ENCODE data around the gene ARPP21. TPM values are rescaled to one million over a fixed set of nuclear protein-coding genes. Genes with fewer than 3 reads are reported as not detected.
A peak's percentile ranks its signal among the peaks of the same experiment; 100 is the strongest.

Gene ARPP21
- polyA plus RNA-seq, 1 donor = 2.7 TPM

DNA sequence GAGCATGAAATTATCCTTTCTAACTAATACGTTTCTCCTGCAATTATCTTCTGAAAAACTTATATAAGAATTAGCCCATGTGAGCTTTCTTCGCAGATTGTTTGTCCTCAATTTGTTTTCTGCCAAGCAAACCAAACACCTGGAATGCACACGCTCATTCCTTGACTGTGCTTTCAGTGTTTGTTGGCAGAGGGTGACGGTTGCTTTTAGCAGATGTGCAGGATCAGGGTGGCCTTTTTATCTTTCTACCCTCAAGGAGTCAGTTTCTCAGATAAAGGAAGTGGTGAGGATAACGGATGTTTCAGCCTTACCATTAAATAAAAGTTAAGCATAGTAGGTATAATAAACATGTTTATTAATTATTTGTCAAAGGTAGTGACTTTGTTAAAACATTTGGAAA is 15.2 kb downstream of the ARPP21 start:
- Histone ChIP-seq H3K27ac (ENCODE audit: low read length) (no peak overlapping the region), H3K4me1 (ENCODE audit: control insufficient read depth, insufficient read depth, low read length) (no peaks in the 10 kb centered on the region), H3K27me3 (ENCODE audit: control insufficient read depth, insufficient read depth, low read length) (no peaks in the 10 kb centered on the region), H3K36me3 (ENCODE audit: control insufficient read depth, insufficient read depth, low read length) (no peaks in the 10 kb centered on the region), H3K4me3 (ENCODE audit: low read length) (no peak overlapping the region), H3K9me3 (ENCODE audit: control insufficient read depth, low read depth, low read length) (no peaks in the 10 kb centered on the region)
- DNase-seq = no peak
- no CpG with 5 or more reads among the region's 5 CpGs for WGBS (ENCODE audit: insufficient coverage, low lambda C conversion rate)

DNA sequence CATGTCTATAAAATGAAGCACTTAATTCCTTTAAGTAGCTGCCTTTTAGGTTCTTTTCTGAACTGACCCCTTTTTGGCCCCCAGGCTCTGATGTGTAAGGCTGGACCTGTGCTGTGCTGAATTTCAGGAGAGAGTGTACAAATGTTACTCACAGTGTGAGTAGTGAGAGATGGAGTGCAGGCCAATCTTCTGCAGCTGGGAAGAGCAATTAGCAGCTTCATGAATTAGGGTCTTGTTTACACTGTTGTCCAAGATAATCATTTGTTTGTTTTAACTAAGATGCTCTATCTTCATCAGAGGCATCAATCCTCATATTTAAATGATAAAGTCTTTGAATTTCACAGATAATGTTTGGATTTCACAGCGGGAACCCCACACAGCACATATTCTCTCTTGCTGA is 19.4 kb downstream of the ARPP21 start:
- no peaks in the 10 kb centered on the region for H3K36me3 ChIP-seq (ENCODE audit: control insufficient read depth, insufficient read depth, low read length)
- H3K9me3 ChIP-seq (ENCODE audit: control insufficient read depth, low read depth, low read length) = no peaks in the 10 kb centered on the region
- no peak overlapping the region for H3K27ac ChIP-seq (ENCODE audit: low read length)
- WGBS (ENCODE audit: insufficient coverage, low lambda C conversion rate) = no CpG with 5 or more reads among the region's 1 CpG
- no peaks in the 10 kb centered on the region for H3K4me1 ChIP-seq (ENCODE audit: control insufficient read depth, insufficient read depth, low read length)
- no peak overlapping the region for H3K4me3 ChIP-seq (ENCODE audit: low read length)
- DNase-seq = no peak
- H3K27me3 ChIP-seq (ENCODE audit: control insufficient read depth, insufficient read depth, low read length) = no peaks in the 10 kb centered on the region

GRCh38 chr3:35659768-35660167 is 20.4 kb downstream of the ARPP21 start:
- H3K27ac ChIP-seq (ENCODE audit: low read length) = no peak overlapping the region
- H3K4me1 ChIP-seq (ENCODE audit: control insufficient read depth, insufficient read depth, low read length) = no peaks in the 10 kb centered on the region
- DNase-seq = peak; percentile 25 to 35
- H3K36me3 ChIP-seq (ENCODE audit: control insufficient read depth, insufficient read depth, low read length) = no peaks in the 10 kb centered on the region
- H3K4me3 ChIP-seq (ENCODE audit: low read length) = no peak overlapping the region
- peaks cover 2% of the 10 kb centered on the region for H3K27me3 ChIP-seq (ENCODE audit: control insufficient read depth, insufficient read depth, low read length)
- no peaks in the 10 kb centered on the region for H3K9me3 ChIP-seq (ENCODE audit: control insufficient read depth, low read depth, low read length)

DNA sequence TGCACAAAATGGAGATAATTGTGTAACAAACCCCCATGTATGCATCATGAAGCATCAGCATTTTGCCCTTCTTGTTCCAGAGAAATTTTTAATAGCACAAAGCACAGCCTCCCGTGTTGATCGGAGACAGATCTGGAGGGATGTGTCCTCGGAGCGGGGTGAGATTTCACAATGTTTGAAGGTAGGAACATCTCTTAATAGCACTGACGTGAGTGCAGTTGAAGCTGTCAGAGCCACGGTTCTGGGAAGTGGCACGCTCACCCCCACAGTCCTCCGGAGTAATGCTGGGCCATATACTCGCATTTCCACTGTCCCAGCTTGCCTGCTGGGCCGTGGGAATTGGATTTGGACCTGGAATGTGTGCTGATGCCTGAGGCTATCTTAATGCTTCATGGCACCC is 24.1 kb downstream of the ARPP21 start:
- Histone ChIP-seq H3K4me3 (ENCODE audit: low read length) (no peak overlapping the region), H3K4me1 (ENCODE audit: control insufficient read depth, insufficient read depth, low read length) (no peaks in the 10 kb centered on the region), H3K36me3 (ENCODE audit: control insufficient read depth, insufficient read depth, low read length) (no peaks in the 10 kb centered on the region), H3K27ac (ENCODE audit: low read length) (no peak overlapping the region), H3K9me3 (ENCODE audit: control insufficient read depth, low read depth, low read length) (no peaks in the 10 kb centered on the region), H3K27me3 (ENCODE audit: control insufficient read depth, insufficient read depth, low read length) (peaks cover 2% of the 10 kb centered on the region)
- WGBS (ENCODE audit: insufficient coverage, low lambda C conversion rate) = no CpG with 5 or more reads among the region's 10 CpGs
- no peak for DNase-seq

- no peak overlapping the region for H3K4me3 ChIP-seq (ENCODE audit: low read length)
- WGBS (ENCODE audit: insufficient coverage, low lambda C conversion rate) = 76% methylated on average over 3 of the region's 14 CpGs
- peak; percentile 26 to 36 for DNase-seq
- H3K27me3 ChIP-seq (ENCODE audit: control insufficient read depth, insufficient read depth, low read length) = peaks cover 2% of the 10 kb centered on the region
- no peaks in the 10 kb centered on the region for H3K4me1 ChIP-seq (ENCODE audit: control insufficient read depth, insufficient read depth, low read length)
- H3K27ac ChIP-seq (ENCODE audit: low read length) = no peak overlapping the region
- no peaks in the 10 kb centered on the region for H3K36me3 ChIP-seq (ENCODE audit: control insufficient read depth, insufficient read depth, low read length)
- no peaks in the 10 kb centered on the region for H3K9me3 ChIP-seq (ENCODE audit: control insufficient read depth, low read depth, low read length)
Observed at GRCh38 chr3:35664460-35664919, 25.2 kb downstream of the ARPP21 start.

- Histone ChIP-seq H3K4me1 (ENCODE audit: control insufficient read depth, insufficient read depth, low read length) (no peaks in the 10 kb centered on the region), H3K9me3 (ENCODE audit: control insufficient read depth, low read depth, low read length) (no peaks in the 10 kb centered on the region), H3K27ac (ENCODE audit: low read length) (no peak overlapping the region), H3K27me3 (ENCODE audit: control insufficient read depth, insufficient read depth, low read length) (peaks cover 2% of the 10 kb centered on the region), H3K36me3 (ENCODE audit: control insufficient read depth, insufficient read depth, low read length) (no peaks in the 10 kb centered on the region), H3K4me3 (ENCODE audit: low read length) (no peak overlapping the region)
- WGBS (ENCODE audit: insufficient coverage, low lambda C conversion rate) = no CpG with 5 or more reads among the region's 3 CpGs
- DNase-seq = no peak
Observed at GRCh38 chr3:35665390-35666055, 26.2 kb downstream of the ARPP21 start.

GRCh38 chr3:35666888-35667287 is 27.6 kb downstream of the ARPP21 start:
- WGBS (ENCODE audit: insufficient coverage, low lambda C conversion rate) = no CpG with 5 or more reads among the region's 1 CpG
- H3K9me3 ChIP-seq (ENCODE audit: control insufficient read depth, low read depth, low read length) = no peaks in the 10 kb centered on the region
- DNase-seq = no peak
- H3K27me3 ChIP-seq (ENCODE audit: control insufficient read depth, insufficient read depth, low read length) = peaks cover 2% of the 10 kb centered on the region
- no peak overlapping the region for H3K4me3 ChIP-seq (ENCODE audit: low read length)
- H3K27ac ChIP-seq (ENCODE audit: low read length) = no peak overlapping the region
- H3K36me3 ChIP-seq (ENCODE audit: control insufficient read depth, insufficient read depth, low read length) = no peaks in the 10 kb centered on the region
- H3K4me1 ChIP-seq (ENCODE audit: control insufficient read depth, insufficient read depth, low read length) = no peaks in the 10 kb centered on the region

GRCh38 chr3:35670408-35670965 is 31.2 kb downstream of the ARPP21 start:
- Histone ChIP-seq H3K4me1 (ENCODE audit: control insufficient read depth, insufficient read depth, low read length) (no peaks in the 10 kb centered on the region), H3K36me3 (ENCODE audit: control insufficient read depth, insufficient read depth, low read length) (no peaks in the 10 kb centered on the region), H3K4me3 (ENCODE audit: low read length) (no peak overlapping the region), H3K27ac (ENCODE audit: low read length) (no peak overlapping the region), H3K27me3 (ENCODE audit: control insufficient read depth, insufficient read depth, low read length) (no peaks in the 10 kb centered on the region), H3K9me3 (ENCODE audit: control insufficient read depth, low read depth, low read length) (no peaks in the 10 kb centered on the region)
- no CpG with 5 or more reads among the region's 9 CpGs for WGBS (ENCODE audit: insufficient coverage, low lambda C conversion rate)
- DNase-seq = no peak

GRCh38 chr3:35671483-35671882 is 32.2 kb downstream of the ARPP21 start:
- no peaks in the 10 kb centered on the region for H3K4me1 ChIP-seq (ENCODE audit: control insufficient read depth, insufficient read depth, low read length)
- no peaks in the 10 kb centered on the region for H3K9me3 ChIP-seq (ENCODE audit: control insufficient read depth, low read depth, low read length)
- no peak for DNase-seq
- H3K27ac ChIP-seq (ENCODE audit: low read length) = no peak overlapping the region
- H3K36me3 ChIP-seq (ENCODE audit: control insufficient read depth, insufficient read depth, low read length) = no peaks in the 10 kb centered on the region
- H3K4me3 ChIP-seq (ENCODE audit: low read length) = no peak overlapping the region
- WGBS (ENCODE audit: insufficient coverage, low lambda C conversion rate) = no CpG with 5 or more reads among the region's 2 CpGs
- H3K27me3 ChIP-seq (ENCODE audit: control insufficient read depth, insufficient read depth, low read length) = no peaks in the 10 kb centered on the region

GRCh38 chr3:35673017-35673416 is 33.7 kb downstream of the ARPP21 start:
- H3K4me3 ChIP-seq (ENCODE audit: low read length) = no peak overlapping the region
- no peaks in the 10 kb centered on the region for H3K4me1 ChIP-seq (ENCODE audit: control insufficient read depth, insufficient read depth, low read length)
- no peaks in the 10 kb centered on the region for H3K9me3 ChIP-seq (ENCODE audit: control insufficient read depth, low read depth, low read length)
- no peaks in the 10 kb centered on the region for H3K36me3 ChIP-seq (ENCODE audit: control insufficient read depth, insufficient read depth, low read length)
- H3K27ac ChIP-seq (ENCODE audit: low read length) = no peak overlapping the region
- no peaks in the 10 kb centered on the region for H3K27me3 ChIP-seq (ENCODE audit: control insufficient read depth, insufficient read depth, low read length)
- WGBS (ENCODE audit: insufficient coverage, low lambda C conversion rate) = 100% methylated on average over 1 of the region's 3 CpGs
- DNase-seq = no peak
